Activated T-helper 1 cell treated with anti-CD3 and anti-CD28 coated beads, Interleukin-2, amount 50 U/mL, for 16 hours (primary cell): ENCODE measurements around the gene USP10.

Experiments used
- DNase-seq, 2 donors: peaks; one replicate each; pipeline ENCODE4 v3.0.0-alpha.2; 2020; ENCODE audit warnings: low read depth in 1 of 2, low spot score in 1 of 2

USP10 gene

GRCh38 chr16:84794186-84794585 lies 94.4 kb downstream of the USP10 start:
- DNase-seq = no peak

- no peak for DNase-seq
These were observed 94.8 kb downstream of the USP10 start for GRCh38 chr16:84794626-84795025.

- DNase-seq = no peak
These were observed 95.7 kb downstream of the USP10 start for GRCh38 chr16:84795329-84796053.

GRCh38 chr16:84800158-84800978 lies 100.6 kb downstream of the USP10 start:
- DNase-seq = no peak

- DNase-seq = no peak
These were observed 103.3 kb downstream of the USP10 start for GRCh38 chr16:84803146-84803545.

GRCh38 chr16:84804326-84804725 lies 104.5 kb downstream of the USP10 start:
- no peak for DNase-seq

- no peak for DNase-seq
These were observed 106.6 kb downstream of the USP10 start for GRCh38 chr16:84806256-84806889.

- no peak for DNase-seq
These were observed 107.1 kb downstream of the USP10 start for GRCh38 chr16:84806890-84807258.

- DNase-seq = no peak
These were observed 108.0 kb downstream of the USP10 start for GRCh38 chr16:84807776-84808175.

GRCh38 chr16:84808826-84809225 lies 109.0 kb downstream of the USP10 start:
- DNase-seq = no peak

- DNase-seq = no peak
These were observed 110.9 kb downstream of the USP10 start for GRCh38 chr16:84810518-84811273.

- DNase-seq = no peak
These were observed 111.7 kb downstream of the USP10 start for GRCh38 chr16:84811529-84811928.

GRCh38 chr16:84813141-84813934 lies 113.5 kb downstream of the USP10 start:
- no peak for DNase-seq

- DNase-seq = no peak
These were observed 115.7 kb downstream of the USP10 start for GRCh38 chr16:84815462-84815861.

- no peak for DNase-seq
These were observed 116.2 kb downstream of the USP10 start for GRCh38 chr16:84816023-84816422.

GRCh38 chr16:84816485-84816884 lies 116.7 kb downstream of the USP10 start:
- no peak for DNase-seq

GRCh38 chr16:84817206-84817605 lies 117.4 kb downstream of the USP10 start:
- DNase-seq = no peak

GRCh38 chr16:84817613-84818012 lies 117.8 kb downstream of the USP10 start:
- no peak for DNase-seq

- DNase-seq = no peak
These were observed 118.3 kb downstream of the USP10 start for GRCh38 chr16:84818133-84818532.

GRCh38 chr16:84818989-84819643 lies 119.3 kb downstream of the USP10 start:
- DNase-seq = no peak
